Hepatocyte (in vitro differentiated cells): ENCODE measurements around the gene SCN1A. TPM values are rescaled to one million over a fixed set of nuclear protein-coding genes. Genes with fewer than 3 reads are reported as not detected.

Source experiments
- DNase-seq: peaks from one replicate; pipeline ENCODE4 v3.0.0-alpha.2; 2016; ENCODE audit warnings: low spot score
- H2AFZ ChIP-seq: fragments of 200-600 bp; sonication (generic); 2 replicates; pipeline ENCODE4 v1.6.0; 2016; ENCODE audit warnings: antibody characterized with exemption, mild to moderate bottlenecking
- H3K27ac ChIP-seq: fragments of 200-600 bp; sonication (generic); 2 replicates; pipeline ENCODE4 v1.5.1; 2016; ENCODE audit warnings: mild to moderate bottlenecking
- H3K27me3 ChIP-seq: fragments of 200-600 bp; sonication (generic); 2 replicates; pipeline ENCODE4 v1.6.1; 2016
- H3K36me3 ChIP-seq: fragments of 200-600 bp; sonication (generic); replicated peaks from 2 replicates; pipeline ENCODE4 v1.5.1; 2016; ENCODE audit warnings: low read depth; ENCODE audit not compliant: insufficient read depth
- H3K4me1 ChIP-seq: fragments of 200-600 bp; sonication (generic); 2 replicates; pipeline ENCODE4 v1.5.1; 2016; ENCODE audit warnings: mild to moderate bottlenecking, moderate library complexity; ENCODE audit not compliant: insufficient read depth
- H3K4me2 ChIP-seq: fragments of 200-600 bp; sonication (generic); 2 replicates; pipeline ENCODE4 v1.6.0; 2016
- H3K4me3 ChIP-seq: fragments of 200-600 bp; sonication (generic); 2 replicates; pipeline ENCODE4 v1.5.1; 2016; ENCODE audit warnings: mild to moderate bottlenecking
- H3K79me2 ChIP-seq: fragments of 200-600 bp; sonication (generic); 2 replicates; pipeline ENCODE4 v1.6.0; 2017; ENCODE audit warnings: mild to moderate bottlenecking
- H3K9me2 ChIP-seq: fragments of 200-600 bp; sonication (generic); replicated peaks from 2 replicates; pipeline ENCODE4 v1.6.0; 2017; ENCODE audit warnings: mild to moderate bottlenecking; ENCODE audit not compliant: insufficient read depth
- H3K9me3 ChIP-seq: fragments of 200-600 bp; sonication (generic); 2 replicates; pipeline ENCODE4 v1.5.1; 2016; ENCODE audit warnings: low read depth, mild to moderate bottlenecking
- H4K20me1 ChIP-seq: fragments of 200-600 bp; sonication (generic); 2 replicates; pipeline ENCODE4 v1.6.0; 2016; ENCODE audit warnings: mild to moderate bottlenecking; ENCODE audit not compliant: insufficient read depth, poor library complexity, severe bottlenecking
- EZH2 ChIP-seq: fragments of 200-600 bp; sonication (generic); IDR thresholded peaks from 2 replicates; pipeline ENCODE4 v1.6.1; 2016; ENCODE audit warnings: antibody characterized with exemption, mild to moderate bottlenecking, borderline replicate concordance
- EZH2phosphoT487 ChIP-seq: fragments of 200-600 bp; sonication (generic); IDR thresholded peaks from one replicate; pipeline ENCODE4 v1.6.1; 2018; ENCODE audit warnings: antibody characterized with exemption, mild to moderate bottlenecking, low read depth, moderate library complexity; ENCODE audit not compliant: unreplicated experiment, severe bottlenecking
- WGBS: methylation state at CpG from one replicate; pipeline ENCODE4 v1.1.6; 2016; ENCODE audit warnings: low lambda C conversion rate; ENCODE audit errors: missing lambda C conversion rate; 5-methylcytosine and 5-hydroxymethylcytosine counted together
- polyA plus RNA-seq: library from polyadenylated mRNA; unstranded; fragments of >200 nt; fragmentation: Nextera tagmentation; extraction: Ambion mirVana; gene quantifications from 2 replicates; pipeline ENCODE4 v1.2.1, GENCODE V29; 2016
- total RNA-seq: library from RNA; depleted of rRNA; stranded (reverse); fragments of >200 nt; gene quantifications from 2 replicates; pipeline ENCODE4 v1.2.3, GENCODE V29; 2014
- TF ChIP-seq, protein P1 (sequence below): fragments of 200-600 bp; sonication (generic); IDR thresholded peaks from 2 replicates; pipeline ENCODE4 v1.5.1; 2016; ENCODE audit warnings: antibody characterized with exemption, mild to moderate bottlenecking; ENCODE audit not compliant: poor library complexity

SCN1A gene
- total and polyA plus RNA-seq, 2 experiments from 2014 or later = 0.03 TPM; not detected in 1

DNA sequence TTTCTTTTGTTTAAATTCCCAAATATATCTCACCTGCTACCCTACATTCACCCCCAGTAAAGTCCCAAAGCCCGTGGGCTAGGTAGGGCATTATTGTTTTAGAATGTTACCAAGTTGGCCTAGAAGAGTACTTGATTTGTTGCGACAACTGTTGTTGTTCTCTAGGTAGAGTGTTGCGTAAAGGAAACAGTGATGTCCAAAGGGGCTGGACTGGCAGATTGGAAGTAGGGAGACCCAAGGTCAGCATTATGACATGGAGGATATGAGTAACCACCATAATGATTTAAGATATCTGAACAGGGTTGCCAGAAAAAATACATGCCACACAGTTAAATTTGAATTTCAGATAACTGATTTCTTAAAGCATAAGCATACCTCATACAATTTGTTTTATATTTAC lies 39.2 kb downstream of the SCN1A start:
- no peak overlapping the region for H3K4me3 ChIP-seq
- H4K20me1 ChIP-seq = no peaks in the 10 kb centered on the region
- H3K27ac ChIP-seq = no peak overlapping the region
- no peaks in the 10 kb centered on the region for H3K27me3 ChIP-seq
- H3K9me3 ChIP-seq = no peaks in the 10 kb centered on the region
- 84% methylated on average over 3 of the region's 3 CpGs for WGBS
- no peaks in the 10 kb centered on the region for H3K9me2 ChIP-seq
- H2AFZ ChIP-seq = no peak overlapping the region
- no peaks in the 10 kb centered on the region for H3K36me3 ChIP-seq
- no peak overlapping the region for H3K4me2 ChIP-seq
- no peaks in the 10 kb centered on the region for H3K79me2 ChIP-seq
- no peaks in the 10 kb centered on the region for H3K4me1 ChIP-seq
- TF ChIP-seq, protein P1, sequence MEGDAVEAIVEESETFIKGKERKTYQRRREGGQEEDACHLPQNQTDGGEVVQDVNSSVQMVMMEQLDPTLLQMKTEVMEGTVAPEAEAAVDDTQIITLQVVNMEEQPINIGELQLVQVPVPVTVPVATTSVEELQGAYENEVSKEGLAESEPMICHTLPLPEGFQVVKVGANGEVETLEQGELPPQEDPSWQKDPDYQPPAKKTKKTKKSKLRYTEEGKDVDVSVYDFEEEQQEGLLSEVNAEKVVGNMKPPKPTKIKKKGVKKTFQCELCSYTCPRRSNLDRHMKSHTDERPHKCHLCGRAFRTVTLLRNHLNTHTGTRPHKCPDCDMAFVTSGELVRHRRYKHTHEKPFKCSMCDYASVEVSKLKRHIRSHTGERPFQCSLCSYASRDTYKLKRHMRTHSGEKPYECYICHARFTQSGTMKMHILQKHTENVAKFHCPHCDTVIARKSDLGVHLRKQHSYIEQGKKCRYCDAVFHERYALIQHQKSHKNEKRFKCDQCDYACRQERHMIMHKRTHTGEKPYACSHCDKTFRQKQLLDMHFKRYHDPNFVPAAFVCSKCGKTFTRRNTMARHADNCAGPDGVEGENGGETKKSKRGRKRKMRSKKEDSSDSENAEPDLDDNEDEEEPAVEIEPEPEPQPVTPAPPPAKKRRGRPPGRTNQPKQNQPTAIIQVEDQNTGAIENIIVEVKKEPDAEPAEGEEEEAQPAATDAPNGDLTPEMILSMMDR = no peak
- TF ChIP-seq EZH2 = no peak
- TF ChIP-seq EZH2phosphoT487 = no peak
- no peak for DNase-seq

- TF ChIP-seq, protein P1 = no peak
- no peak for TF ChIP-seq EZH2
- no peak for TF ChIP-seq EZH2phosphoT487
- Histone ChIP-seq H4K20me1 (no peaks in the 10 kb centered on the region), H2AFZ (no peak overlapping the region), H3K4me3 (no peak overlapping the region), H3K27ac (no peak overlapping the region), H3K4me2 (no peak overlapping the region), H3K79me2 (no peaks in the 10 kb centered on the region), H3K36me3 (no peaks in the 10 kb centered on the region), H3K9me3 (no peaks in the 10 kb centered on the region), H3K27me3 (no peaks in the 10 kb centered on the region), H3K9me2 (no peaks in the 10 kb centered on the region), H3K4me1 (no peaks in the 10 kb centered on the region)
- no peak for DNase-seq
These were observed 43.5 kb downstream of the SCN1A start for GRCh38 chr2:166084301-166084700.

DNA sequence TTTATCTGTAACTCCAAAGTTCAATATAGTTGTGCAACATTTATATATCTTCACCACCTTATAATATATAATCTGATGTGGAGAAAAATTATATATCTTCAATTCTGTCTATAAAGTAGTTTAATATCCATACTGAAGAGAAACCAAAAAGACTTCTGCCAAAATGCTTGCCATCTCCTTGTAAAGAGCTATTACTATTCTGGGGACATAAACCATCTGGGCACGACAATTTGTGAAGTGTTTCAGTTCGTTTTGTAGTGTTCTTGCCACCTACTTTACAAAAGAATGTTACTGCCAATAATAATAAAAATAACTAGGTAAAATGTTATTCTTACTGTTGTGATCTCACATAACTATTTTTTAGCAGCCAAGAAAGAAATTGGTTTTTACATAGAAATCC lies 45.1 kb downstream of the SCN1A start:
- H3K9me2 ChIP-seq = no peaks in the 10 kb centered on the region
- H3K4me3 ChIP-seq = no peak overlapping the region
- no peaks in the 10 kb centered on the region for H3K79me2 ChIP-seq
- no peak overlapping the region for H2AFZ ChIP-seq
- no peaks in the 10 kb centered on the region for H3K9me3 ChIP-seq
- no peaks in the 10 kb centered on the region for H3K36me3 ChIP-seq
- H3K4me1 ChIP-seq = no peaks in the 10 kb centered on the region
- H3K27me3 ChIP-seq = no peaks in the 10 kb centered on the region
- no peak overlapping the region for H3K27ac ChIP-seq
- no peaks in the 10 kb centered on the region for H4K20me1 ChIP-seq
- 72% methylated on average over 2 of the region's 2 CpGs for WGBS
- DNase-seq = no peak
- TF ChIP-seq, protein P1 = no peak
- TF ChIP-seq EZH2 (no peak), EZH2phosphoT487 (no peak)
- H3K4me2 ChIP-seq = no peak overlapping the region

GRCh38 chr2:166081852-166082251 lies 46.0 kb downstream of the SCN1A start:
- Histone ChIP-seq H3K36me3 (no peaks in the 10 kb centered on the region), H3K79me2 (no peaks in the 10 kb centered on the region), H3K27me3 (no peaks in the 10 kb centered on the region), H2AFZ (no peak overlapping the region), H3K9me2 (no peaks in the 10 kb centered on the region), H4K20me1 (no peaks in the 10 kb centered on the region), H3K27ac (no peak overlapping the region), H3K9me3 (no peaks in the 10 kb centered on the region), H3K4me2 (no peak overlapping the region), H3K4me3 (no peak overlapping the region), H3K4me1 (no peaks in the 10 kb centered on the region)
- no peak for DNase-seq
- TF ChIP-seq EZH2 (no peak), EZH2phosphoT487 (no peak)
- TF ChIP-seq, protein P1 = no peak
